Iris pigment epithelial cell (primary cell): ENCODE results near the gene OSM.

Experiments used
- DNase-seq: peaks from one replicate; pipeline ENCODE4 v3.0.0-alpha.2; 2011; ENCODE audit warnings: low read depth

The OSM gene

DNA sequence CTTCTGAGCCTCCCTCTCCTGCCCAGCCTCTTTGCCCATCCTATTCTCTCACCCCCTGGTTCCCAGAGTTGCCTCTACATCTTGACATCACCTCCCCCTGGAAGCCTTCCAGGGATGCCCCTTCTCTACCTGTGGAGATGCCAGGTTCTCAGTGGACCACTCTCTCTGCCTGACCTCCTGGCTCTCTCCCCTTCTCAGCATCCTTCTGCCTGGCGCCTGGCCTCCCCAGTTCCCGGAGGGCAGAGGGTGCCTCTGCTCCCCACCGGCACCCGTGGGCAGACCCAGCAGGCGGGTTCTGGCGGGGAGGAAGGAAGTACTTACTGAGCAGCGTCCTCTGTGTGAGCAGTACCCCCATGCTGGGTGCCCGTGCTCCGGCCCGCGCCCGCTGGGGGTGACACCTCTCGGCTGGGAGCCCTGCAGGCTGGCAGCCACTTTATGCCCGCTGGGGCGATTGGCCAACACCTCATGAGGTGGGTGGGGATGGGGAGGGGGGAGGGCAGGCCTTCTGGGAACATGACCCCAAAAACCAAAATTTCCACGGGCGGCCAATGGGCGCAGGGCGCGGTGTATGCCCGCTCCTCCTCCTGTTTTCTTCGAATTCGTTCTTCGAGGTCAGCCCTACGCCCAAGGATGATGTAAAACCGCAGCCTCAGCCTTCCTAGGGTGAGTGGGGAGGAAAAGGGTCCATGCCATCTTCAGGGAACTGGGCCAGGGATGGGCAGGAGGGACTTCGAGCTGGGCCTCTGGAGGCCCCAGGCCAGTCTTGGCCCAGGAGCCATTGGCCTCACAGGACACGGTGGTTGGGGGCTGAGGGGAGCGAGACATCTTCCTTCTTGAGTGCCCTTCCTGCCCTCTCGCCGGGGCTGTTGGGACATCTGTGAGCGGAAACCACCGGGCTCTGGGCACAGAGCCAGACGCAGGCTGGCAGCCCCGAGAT is at the start of gene OSM:
Gene OSM (minus strand): TSS at position 407 of the 937 bp plus-strand sequence. CDS start 52 bp downstream, at position 355.
- DNase-seq, result no peak

DNA sequence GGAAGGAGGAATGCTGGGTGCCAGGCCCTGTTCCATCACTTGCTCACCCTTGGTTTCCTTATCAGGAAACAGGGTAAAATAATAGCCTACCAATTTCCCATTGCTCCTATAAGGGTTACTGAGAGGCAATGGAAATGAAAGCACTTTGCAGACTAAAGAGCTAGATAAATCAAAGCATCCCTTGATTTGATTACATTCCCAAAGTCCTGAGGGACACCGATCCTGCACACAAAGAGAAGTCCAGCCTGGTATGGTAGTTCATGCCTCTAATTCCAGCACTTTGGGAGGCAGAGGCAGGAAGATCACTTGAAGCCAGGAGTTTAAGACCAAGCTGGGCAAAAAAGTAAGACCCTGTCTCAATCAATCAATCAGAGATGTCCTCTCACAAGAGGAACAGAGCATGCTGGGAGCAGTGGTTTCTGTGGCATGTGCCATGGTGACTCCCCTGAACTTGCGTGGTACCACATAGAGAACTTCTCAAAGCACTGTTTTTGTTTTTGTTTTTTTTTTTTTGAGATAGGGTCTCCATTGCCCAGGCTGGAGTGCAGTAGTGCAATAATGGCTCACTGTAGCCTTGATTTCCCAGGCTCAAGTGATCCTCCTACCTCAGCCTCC is 49.4 kb upstream of the OSM start:
- no peak for DNase-seq

DNA sequence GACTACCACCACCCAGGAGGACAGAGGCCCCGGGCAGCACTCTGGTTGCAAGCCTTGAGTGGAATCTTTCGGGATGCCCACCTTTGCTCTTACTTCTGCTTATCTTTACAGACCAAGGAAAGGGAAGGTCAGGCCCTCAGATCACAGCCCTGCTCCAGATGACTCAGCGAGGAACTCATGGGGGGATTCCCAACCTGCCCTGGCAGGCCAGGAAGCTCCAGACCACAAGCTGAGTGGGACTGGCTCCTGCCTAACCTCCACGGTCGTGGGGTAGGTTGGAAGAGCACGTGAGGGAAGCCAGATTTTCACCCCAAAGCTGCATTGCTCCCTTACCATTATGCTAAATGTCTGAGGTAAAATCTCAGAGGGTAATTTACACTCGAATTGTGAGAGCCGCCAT is 48.3 kb upstream of the OSM start:
- DNase-seq, result peak; percentile 63

DNA sequence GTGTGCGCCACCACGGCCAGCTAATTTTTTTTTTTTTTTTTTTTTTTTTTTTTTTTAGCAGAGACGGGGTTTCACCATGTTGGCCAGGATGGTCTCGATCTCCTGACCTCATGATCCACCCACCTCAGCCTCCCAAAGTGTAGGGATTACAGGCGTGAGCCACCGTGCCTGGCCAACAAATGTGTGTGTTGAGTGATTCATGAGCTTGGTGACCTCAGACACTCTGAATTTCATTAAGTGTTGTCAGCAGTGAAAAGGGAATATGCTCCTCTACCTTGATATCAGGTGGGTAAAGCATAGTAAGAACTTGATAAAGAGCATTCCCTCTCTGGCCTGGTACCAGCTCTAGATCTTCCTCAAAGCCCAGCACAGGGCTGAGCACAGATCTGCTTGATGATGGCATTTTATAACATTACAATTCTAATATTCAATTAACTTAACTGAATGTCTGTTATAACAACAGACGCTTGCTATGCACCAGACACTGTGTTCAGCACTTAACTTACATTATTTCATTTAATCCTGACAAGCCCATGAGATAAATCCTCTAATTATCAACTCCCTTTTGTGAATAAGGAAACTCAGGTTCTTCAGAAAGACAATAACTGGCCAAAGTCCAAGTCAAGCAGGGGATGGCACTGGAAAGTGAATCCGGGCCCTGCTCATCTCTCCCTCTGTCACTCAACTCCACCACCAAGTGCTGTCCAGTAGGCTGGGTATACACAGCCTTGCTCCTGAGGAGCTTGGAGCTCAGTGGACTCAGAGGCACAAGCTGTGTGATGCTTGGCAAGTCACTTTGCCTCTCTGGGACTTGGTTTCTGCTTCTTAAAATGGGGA is 47.1 kb upstream of the OSM start:
- DNase-seq, result no peak

DNA sequence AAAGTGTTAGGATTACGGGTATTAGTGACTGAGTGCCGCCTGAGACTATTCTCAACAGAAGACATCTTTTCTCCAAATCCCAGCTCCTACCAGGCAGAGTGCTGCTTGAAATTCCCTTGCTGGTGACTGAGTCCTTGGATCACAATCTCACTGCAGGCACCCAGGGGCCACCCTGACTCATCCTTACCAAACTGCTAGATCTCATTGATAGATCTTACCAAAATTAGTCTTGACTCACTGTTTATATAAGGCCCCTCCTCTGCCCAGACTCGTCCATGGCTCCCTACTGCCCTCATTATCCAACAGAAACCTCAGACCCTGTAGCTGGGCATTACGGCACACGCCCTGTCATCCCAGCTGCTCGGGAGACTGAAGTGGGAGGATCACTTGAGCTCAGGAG is 45.4 kb upstream of the OSM start:
- DNase-seq, result peak; percentile 67

DNA sequence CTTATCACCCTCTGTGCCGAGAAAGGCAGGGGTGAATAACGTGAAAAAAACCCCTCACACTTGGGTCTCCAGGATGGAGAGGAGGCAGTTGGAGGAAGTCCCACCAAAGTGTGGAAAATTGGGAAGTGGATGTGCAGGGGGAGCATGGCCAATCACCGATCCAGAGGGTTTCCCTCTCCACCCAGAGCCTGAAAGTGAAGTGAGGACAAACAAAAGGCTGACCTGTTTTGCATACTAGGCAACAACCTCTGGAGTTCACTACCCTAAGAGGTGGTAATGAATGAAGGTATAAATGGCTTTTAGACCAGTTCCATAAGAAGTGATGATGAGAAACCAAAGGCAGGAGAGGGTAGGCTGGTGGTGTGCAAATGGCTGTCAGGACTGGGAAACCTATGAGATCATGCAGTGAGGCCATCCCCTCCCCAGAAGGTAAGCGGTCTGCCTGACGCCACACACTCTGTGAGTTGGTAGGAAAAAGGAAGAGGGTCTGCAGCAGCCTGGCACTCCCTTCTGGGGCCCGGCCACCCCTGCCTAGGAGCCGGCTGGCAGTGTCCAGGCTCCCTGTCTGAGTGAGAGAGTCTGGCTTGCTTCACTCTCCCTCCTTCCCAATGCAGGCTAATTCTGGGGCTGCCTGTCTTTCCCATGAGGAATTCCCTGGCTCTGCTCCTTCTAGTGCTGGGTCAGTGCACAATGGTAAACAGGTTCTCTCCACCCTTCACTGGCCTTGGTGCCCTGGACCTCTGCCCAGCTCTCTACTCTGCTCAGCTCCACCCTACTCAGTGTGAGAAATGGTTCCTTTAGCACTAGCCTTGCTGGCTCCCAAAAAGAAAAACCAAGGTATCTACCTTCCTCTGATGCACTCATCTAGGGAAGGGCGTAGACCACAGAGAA is 44.5 kb upstream of the OSM start:
- DNase-seq, result peak; percentile 38

DNA sequence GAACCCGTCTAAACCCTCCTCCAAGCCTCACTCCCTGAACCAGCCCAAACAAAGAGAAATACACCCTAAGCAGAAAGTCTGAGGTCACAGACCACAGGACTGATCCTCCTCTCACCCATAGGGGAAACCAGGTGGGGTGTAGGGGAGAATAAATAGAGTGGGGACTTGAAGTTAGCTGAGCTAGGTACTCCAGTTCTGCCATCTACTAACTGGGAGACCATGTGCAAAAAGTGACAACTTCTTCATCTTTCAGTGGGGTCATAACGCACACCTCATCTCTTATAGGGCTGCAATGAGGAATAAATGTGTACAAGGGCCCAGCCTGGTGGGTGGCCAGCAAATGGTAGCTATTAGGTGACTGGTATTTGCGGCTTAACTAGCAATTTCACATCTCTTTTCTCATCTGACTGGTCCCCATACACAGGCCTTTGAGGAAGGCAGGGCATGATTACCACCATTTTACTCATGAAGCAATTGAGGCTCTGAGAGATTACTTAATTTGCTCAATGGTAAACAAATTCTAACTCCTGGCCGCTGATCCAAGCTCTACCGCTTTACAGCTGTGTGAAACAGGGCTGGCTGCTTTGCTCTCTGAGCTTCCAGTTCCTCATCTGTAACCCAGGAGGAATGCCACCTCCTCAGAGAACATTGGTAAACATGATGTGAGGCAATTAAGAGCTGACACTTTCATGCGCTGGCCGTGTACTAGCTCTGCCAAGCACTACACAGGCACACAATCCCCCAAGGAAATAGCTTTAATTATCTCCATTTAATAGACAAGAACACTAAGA is 43.5 kb upstream of the OSM start:
- peak; percentile 87 for DNase-seq

DNA sequence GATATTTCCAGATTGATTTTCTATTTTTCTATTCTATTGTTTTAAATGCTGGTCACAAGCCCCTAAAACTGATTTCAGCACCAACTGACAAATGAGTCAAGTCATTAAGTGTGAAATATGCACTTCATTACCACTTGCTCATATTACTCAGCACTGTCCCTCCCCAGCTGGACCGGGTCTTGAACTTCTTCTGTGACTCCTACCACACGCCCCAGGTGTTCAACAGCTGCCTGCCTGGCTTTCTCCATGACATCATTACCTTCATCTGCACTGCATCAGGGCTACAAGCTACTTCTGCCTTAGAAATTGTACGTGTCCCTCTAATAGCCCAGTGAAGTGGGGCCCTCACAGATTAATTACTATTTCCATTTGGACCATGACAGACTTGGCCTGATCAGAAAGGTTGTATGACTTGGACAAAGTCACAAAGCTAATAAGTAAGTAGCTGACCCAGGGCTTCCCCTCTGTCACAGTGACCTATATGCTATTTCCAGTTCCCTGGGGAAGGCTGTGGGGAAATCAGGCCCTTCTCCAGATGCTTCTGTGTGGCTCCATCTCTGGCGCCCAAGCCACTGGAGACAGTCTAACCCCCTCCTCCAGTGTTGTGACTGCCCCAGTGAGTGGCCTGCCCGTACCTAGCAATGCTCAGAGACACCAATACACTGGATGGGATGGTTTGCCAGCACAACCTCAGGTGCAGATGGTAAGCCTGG is 42.0 kb upstream of the OSM start:
- DNase-seq, result peak; percentile 43

DNA sequence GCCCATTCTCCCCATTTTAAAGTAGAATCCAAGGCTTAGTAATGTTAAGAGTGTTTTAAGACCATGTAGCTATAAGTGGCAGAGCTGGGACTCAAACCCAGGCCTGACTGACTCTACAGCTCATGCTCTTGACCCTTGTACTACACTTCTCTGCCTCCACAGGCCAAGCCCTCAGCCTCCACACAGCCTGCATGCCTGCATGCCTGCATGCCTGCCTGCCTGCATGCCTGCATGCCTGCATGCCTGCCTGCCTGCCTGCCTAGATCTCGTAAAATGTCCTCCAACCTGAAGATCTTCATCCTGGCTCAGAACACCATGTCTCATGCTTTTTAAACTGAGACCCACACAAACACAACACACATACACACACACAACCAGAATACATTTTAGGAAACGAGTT is 41.4 kb upstream of the OSM start:
- no peak for DNase-seq

DNA sequence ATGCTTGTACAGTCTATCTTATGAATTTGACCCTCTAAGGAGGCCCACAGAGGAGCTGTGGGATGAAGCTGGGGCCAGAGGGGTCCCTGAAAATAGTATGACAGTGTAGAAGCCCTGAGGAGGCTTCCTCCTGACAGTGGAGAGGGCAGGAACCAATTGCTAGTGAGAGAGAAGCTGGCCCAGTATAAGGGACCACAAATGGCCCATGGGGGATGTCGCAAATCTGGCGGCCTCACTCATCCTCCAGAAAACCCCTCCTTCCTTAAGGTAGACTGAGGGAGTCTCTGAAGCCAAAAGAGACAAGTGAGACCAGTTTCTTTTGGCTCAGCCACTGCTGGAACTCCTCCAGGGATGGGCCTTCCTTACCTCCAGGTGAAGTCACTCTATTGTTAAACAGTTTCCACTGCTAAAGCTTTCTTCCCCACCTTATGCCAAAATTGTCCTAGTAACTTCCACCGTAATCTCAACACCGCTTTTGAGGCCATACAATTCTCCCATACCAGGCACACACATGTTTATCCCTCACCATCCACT is 40.5 kb upstream of the OSM start:
- no peak for DNase-seq

DNA sequence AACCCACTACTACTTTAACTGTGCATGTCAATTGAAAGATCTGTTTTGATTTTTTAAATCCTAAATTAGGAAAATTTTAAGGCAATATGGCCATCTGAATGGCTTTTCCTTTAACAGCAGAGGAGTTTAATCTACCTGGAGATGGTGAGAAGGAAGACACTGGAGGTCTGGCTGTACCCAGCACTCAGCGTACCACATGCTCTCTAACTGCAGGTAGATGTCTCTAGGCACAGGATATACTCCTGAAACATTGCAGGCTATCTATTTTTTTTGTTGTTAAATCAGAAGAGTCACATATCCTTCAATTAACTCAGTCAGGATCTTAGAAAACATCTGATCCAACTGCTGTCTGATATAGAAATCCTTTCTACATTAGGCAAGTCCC is 40.0 kb upstream of the OSM start:
- DNase-seq, result no peak

DNA sequence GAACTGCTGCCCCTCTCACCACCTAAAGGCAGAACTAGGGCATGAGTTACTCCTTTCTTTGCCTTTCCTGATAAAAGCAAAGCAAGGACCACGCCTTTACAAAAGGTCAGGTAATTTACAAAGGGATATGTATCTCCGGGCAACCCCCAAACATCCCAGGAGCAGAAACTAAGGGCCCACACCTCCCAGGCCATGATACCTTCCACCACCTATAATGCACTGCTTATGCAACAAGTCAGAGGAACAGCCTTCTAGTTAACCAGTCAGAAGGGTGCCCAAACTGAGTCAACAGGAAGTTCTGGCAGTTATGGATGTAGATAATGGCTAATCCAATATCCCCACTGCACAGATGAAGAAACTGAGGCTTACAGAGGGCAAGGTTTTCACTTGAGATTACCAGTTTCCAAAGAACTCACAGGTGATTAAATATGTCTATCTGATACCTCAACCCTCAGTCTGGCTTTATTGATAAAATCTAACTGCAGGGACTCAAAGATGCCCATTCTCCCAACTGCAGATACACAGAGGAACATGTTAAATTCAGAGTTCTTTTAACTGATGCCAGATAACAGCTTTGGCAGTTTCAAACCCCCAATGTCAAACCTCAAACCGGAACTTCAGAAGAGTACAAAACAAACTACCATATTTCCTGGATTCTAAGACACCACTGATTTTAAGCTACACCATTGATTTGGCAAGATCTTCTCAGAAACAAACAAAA is 39.4 kb upstream of the OSM start:
- DNase-seq, result peak; percentile 40

DNA sequence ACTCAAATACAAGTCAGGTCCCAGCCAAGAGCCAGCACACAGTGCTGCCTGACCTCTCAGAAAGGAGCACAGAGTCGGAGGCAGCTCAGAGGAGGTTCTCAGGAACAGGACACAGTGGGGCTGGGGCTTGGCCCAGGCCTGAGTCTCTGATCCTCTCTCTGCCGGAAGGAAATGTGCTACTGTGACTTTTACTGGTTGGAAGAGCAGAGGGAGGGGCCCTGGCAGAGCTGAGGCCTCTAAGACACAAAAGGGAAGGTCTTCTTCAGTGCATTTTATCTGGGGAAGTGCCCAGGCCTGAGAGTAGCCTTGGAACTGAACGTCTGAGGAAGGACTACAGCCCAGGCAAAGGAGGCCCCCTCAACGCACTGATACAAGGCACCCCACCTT is 38.9 kb upstream of the OSM start:
- DNase-seq, result peak; percentile 51

DNA sequence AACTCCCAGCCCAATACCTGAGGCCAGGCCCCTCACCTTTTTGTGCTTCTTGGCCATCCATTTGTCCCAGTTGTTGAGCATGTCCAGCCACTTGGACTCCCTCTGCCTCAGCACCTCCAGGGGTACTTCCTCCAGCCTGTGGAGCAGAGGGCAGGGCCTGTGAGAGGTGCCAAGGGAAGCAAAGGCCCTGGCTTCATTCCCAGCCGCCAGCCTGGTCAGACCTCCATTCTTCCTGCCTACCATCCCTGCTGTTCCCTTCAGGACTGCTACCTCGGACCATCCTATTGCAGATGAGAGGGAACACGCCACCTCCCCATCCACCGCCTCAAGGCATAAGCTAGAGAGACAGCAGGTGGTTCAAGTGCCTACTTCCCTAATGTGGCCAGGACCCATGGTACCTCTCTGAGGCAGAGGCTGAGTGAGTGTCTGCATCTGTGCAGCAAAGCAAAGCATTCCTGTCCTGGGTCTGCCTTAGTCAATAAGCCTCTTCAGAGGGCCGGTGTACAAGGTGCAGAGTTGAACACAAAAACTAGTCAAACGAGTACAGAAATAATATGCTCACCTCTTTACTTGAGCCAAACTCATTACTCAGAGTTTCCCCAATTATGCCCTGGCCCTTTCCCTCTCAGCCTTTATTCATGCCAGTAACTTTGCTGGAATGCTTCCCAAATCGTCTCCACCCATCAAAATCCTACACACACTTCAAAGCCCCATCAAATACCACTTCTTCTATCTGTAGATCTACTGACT is 38.0 kb upstream of the OSM start:
- no peak for DNase-seq

DNA sequence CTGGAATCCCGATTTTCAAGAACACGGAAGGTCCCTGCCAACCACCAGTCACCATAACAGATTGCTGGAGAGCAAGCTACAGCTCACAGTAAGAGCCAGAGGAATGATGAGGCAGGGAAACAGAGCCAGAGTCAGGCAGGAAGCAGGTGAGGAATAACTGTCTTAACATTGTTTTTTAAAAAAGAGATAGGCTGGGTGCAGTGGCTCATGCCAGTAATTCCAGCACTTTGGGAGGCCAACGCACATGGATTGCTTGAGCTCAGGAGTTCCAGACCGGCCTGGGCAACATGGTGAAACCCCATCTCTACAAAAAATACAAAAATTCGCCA is 36.1 kb upstream of the OSM start:
- no peak for DNase-seq

DNA sequence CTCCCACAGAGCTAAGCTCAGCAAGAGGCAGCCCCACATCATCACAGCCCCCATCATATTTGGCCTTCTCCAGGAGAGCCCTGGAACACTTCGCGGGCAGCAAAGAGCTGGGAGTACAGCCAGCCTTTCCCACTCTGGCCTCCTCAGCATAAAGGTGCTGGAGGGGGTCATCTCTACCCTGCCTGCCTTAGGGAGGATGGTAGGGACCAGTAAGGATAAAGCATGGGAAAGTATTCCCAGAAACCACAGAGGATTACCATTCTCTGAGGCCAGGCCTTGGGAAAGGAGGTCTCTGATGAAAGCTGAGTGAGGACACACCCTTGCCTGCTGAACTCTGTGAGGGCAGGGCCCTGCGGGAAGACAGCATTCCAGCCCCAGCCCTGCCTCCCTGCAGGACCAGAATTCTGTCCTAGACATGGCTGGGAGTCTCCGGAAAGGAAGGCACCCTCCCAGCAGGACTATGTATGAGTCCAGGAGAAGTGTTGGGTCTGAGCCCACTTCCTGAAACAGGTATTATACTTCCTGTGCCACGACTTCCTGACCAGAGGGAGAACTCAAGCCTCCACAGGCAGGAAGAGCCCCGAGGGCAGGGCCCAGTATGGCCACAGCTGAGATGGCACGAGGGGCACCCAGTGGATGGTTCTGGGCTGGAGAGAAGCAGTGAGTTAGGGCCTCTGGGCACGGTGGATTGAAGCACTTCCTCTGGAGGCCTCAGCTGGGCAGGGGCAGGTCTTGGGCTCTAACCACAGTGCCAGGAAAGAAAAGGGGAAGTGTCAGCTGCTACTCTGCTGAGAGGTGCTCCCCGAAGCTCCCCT is 35.6 kb upstream of the OSM start:
- peak; percentile 72 for DNase-seq

DNA sequence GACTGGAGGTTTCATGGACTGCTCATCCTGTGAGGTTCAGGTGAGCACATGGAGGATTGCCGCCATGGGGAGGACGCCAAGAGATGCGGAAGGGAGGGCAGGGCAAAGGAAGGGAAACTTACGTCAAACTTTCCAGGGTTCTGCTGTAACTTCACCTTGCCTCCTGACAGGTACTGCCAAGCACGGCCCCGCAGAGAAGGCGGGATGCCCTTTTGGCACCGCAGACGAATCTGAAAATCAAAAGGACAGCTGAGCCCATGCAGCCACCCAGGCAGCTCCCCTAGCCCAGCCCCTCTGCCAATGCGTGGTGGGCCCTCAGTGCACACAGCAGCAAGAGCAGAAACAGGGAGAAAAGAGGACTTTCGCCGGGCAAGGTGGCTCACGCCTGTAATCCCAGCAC is 32.7 kb upstream of the OSM start:
- DNase-seq, result no peak
